ENCODE results near the gene BPIFB6.

Gene BPIFB6

GRCh38 chr20:33070111-33071053 lies 38.9 kb downstream of the BPIFB6 start:
- Mint-ChIP-seq H3K36me3 (no peaks in the 10 kb centered on the region), H3K4me1 (no peaks in the 10 kb centered on the region), H3K27me3 (no peaks in the 10 kb centered on the region), H3K9me3 (no peaks in the 10 kb centered on the region), H3K4me3 (no peak overlapping the region), H3K27ac (no peak overlapping the region)
- no peak for ATAC-seq

- Mint-ChIP-seq H3K27me3 (no peaks in the 10 kb centered on the region), H3K36me3 (no peaks in the 10 kb centered on the region), H3K27ac (no peak overlapping the region), H3K9me3 (no peaks in the 10 kb centered on the region), H3K4me3 (no peak overlapping the region), H3K4me1 (no peaks in the 10 kb centered on the region)
- no peak for ATAC-seq
Measured at GRCh38 chr20:33071198-33071597, 39.8 kb downstream of the BPIFB6 start.

- no peak for ATAC-seq
- Mint-ChIP-seq H3K27me3 (no peaks in the 10 kb centered on the region), H3K4me3 (no peak overlapping the region), H3K9me3 (no peaks in the 10 kb centered on the region), H3K4me1 (no peaks in the 10 kb centered on the region), H3K36me3 (no peaks in the 10 kb centered on the region), H3K27ac (no peak overlapping the region)
Measured at GRCh38 chr20:33072362-33072761, 40.9 kb downstream of the BPIFB6 start.

GRCh38 chr20:33072813-33073212 lies 41.4 kb downstream of the BPIFB6 start:
- Mint-ChIP-seq H3K4me1 (no peaks in the 10 kb centered on the region), H3K36me3 (no peaks in the 10 kb centered on the region), H3K4me3 (no peak overlapping the region), H3K27ac (no peak overlapping the region), H3K27me3 (peaks cover 4% of the 10 kb centered on the region), H3K9me3 (no peaks in the 10 kb centered on the region)
- ATAC-seq: no peak

GRCh38 chr20:33074675-33075074 lies 43.2 kb downstream of the BPIFB6 start:
- H3K9me3 Mint-ChIP-seq: no peaks in the 10 kb centered on the region
- H3K27ac Mint-ChIP-seq: no peak overlapping the region
- no peaks in the 10 kb centered on the region for H3K4me1 Mint-ChIP-seq

GRCh38 chr20:33075281-33075680 lies 43.8 kb downstream of the BPIFB6 start:
- peaks cover 13% of the 10 kb centered on the region for H3K27me3 Mint-ChIP-seq
- ATAC-seq: no peak
- no peak overlapping the region for H3K4me3 Mint-ChIP-seq
- H3K27ac Mint-ChIP-seq: no peak overlapping the region
- H3K9me3 Mint-ChIP-seq: no peaks in the 10 kb centered on the region
- H3K36me3 Mint-ChIP-seq: no peaks in the 10 kb centered on the region
- no peaks in the 10 kb centered on the region for H3K4me1 Mint-ChIP-seq

More at GRCh38 chr20:33074675-33075074, 43.2 kb downstream of the BPIFB6 start:
- Mint-ChIP-seq H3K27me3 (peaks cover 13% of the 10 kb centered on the region), H3K36me3 (no peaks in the 10 kb centered on the region), H3K4me3 (no peak overlapping the region)
- no peak for ATAC-seq

GRCh38 chr20:33076662-33077372 lies 45.4 kb downstream of the BPIFB6 start:
- ATAC-seq: no peak
- no peak overlapping the region for H3K27ac Mint-ChIP-seq
- H3K4me1 Mint-ChIP-seq: no peaks in the 10 kb centered on the region
- no peaks in the 10 kb centered on the region for H3K36me3 Mint-ChIP-seq
- H3K4me3 Mint-ChIP-seq: no peak overlapping the region
- peaks cover 5% of the 10 kb centered on the region for H3K9me3 Mint-ChIP-seq
- peaks cover 13% of the 10 kb centered on the region for H3K27me3 Mint-ChIP-seq

GRCh38 chr20:33079259-33079658 lies 47.8 kb downstream of the BPIFB6 start, which contains the start of gene BPIFB4:
TSS of gene BPIFB4 (plus strand) at chr20:33079643. CDS start at chr20:33081527, 1,884 bp downstream.
- H3K9me3 Mint-ChIP-seq: peaks cover 5% of the 10 kb centered on the region
- no peak within 1 kb of the TSS for H3K27ac Mint-ChIP-seq
- no peak within 1 kb of the TSS for H3K4me3 Mint-ChIP-seq
- no peaks in the 10 kb centered on the region for H3K4me1 Mint-ChIP-seq
- no peak for ATAC-seq
- H3K36me3 Mint-ChIP-seq: no peaks in the 10 kb centered on the region
- peaks cover 13% of the 10 kb centered on the region for H3K27me3 Mint-ChIP-seq

GRCh38 chr20:33081411-33082154 lies 50.1 kb downstream of the BPIFB6 start:
- Mint-ChIP-seq H3K27me3 (peaks cover 13% of the 10 kb centered on the region), H3K4me1 (no peaks in the 10 kb centered on the region), H3K9me3 (peaks cover 5% of the 10 kb centered on the region), H3K36me3 (no peaks in the 10 kb centered on the region), H3K4me3 (no peak overlapping the region), H3K27ac (no peak overlapping the region)
- ATAC-seq: no peak

GRCh38 chr20:33082546-33082945 lies 51.1 kb downstream of the BPIFB6 start:
- H3K4me1 Mint-ChIP-seq: no peaks in the 10 kb centered on the region
- H3K9me3 Mint-ChIP-seq: peaks cover 5% of the 10 kb centered on the region
- ATAC-seq: no peak

GRCh38 chr20:33083544-33084340 lies 52.3 kb downstream of the BPIFB6 start:
- H3K27ac Mint-ChIP-seq: no peak overlapping the region

More at GRCh38 chr20:33082546-33082945, 51.1 kb downstream of the BPIFB6 start:
- no peaks in the 10 kb centered on the region for H3K36me3 Mint-ChIP-seq
- no peak overlapping the region for H3K27ac Mint-ChIP-seq
- peaks cover 11% of the 10 kb centered on the region for H3K27me3 Mint-ChIP-seq
- no peak overlapping the region for H3K4me3 Mint-ChIP-seq

GRCh38 chr20:33084722-33085121 lies 53.3 kb downstream of the BPIFB6 start:
- Mint-ChIP-seq H3K27ac (no peak overlapping the region), H3K4me3 (no peak overlapping the region), H3K9me3 (peaks cover 5% of the 10 kb centered on the region), H3K36me3 (no peaks in the 10 kb centered on the region), H3K4me1 (no peaks in the 10 kb centered on the region), H3K27me3 (no peaks in the 10 kb centered on the region)
- ATAC-seq: no peak

More at GRCh38 chr20:33083544-33084340, 52.3 kb downstream of the BPIFB6 start:
- Mint-ChIP-seq H3K36me3 (no peaks in the 10 kb centered on the region), H3K9me3 (peaks cover 5% of the 10 kb centered on the region), H3K27me3 (no peaks in the 10 kb centered on the region), H3K4me3 (no peak overlapping the region), H3K4me1 (no peaks in the 10 kb centered on the region)
- no peak for ATAC-seq

- no peak overlapping the region for H3K4me3 Mint-ChIP-seq
- no peak for ATAC-seq
- no peaks in the 10 kb centered on the region for H3K4me1 Mint-ChIP-seq
Measured at GRCh38 chr20:33086052-33086722, 54.7 kb downstream of the BPIFB6 start.

GRCh38 chr20:33091147-33091546 lies 59.7 kb downstream of the BPIFB6 start:
- no peaks in the 10 kb centered on the region for H3K4me1 Mint-ChIP-seq
- no peak overlapping the region for H3K27ac Mint-ChIP-seq
- peaks cover 8% of the 10 kb centered on the region for H3K9me3 Mint-ChIP-seq
- ATAC-seq: no peak
- no peak overlapping the region for H3K4me3 Mint-ChIP-seq
- no peaks in the 10 kb centered on the region for H3K36me3 Mint-ChIP-seq
- H3K27me3 Mint-ChIP-seq: no peaks in the 10 kb centered on the region

More at GRCh38 chr20:33086052-33086722, 54.7 kb downstream of the BPIFB6 start:
- H3K36me3 Mint-ChIP-seq: no peaks in the 10 kb centered on the region
- no peaks in the 10 kb centered on the region for H3K9me3 Mint-ChIP-seq
- no peaks in the 10 kb centered on the region for H3K27me3 Mint-ChIP-seq
- no peak overlapping the region for H3K27ac Mint-ChIP-seq
